B cell (primary cell): ENCODE measurements around the gene PLCG1. TPM values are rescaled to one million over a fixed set of nuclear protein-coding genes. Genes with fewer than 3 reads are reported as not detected.

Experiments used
- ATAC-seq: fragments of 200-7000 bp; cut with Tn5 transposase; one replicate; pipeline ENCODE4 v1.10.0; 2021; ENCODE audit warnings: low read depth, mild to moderate bottlenecking, moderate number of reproducible peaks, moderate library complexity
- CTCF ChIA-PET: fragments of 350-600 bp; sonication (Branson Sonifier 250); formaldehyde crosslinking; loops from one replicate; lab custom pipeline; 2021; ENCODE audit warnings: antibody characterized with exemption, inconsistent platforms; lab: Charles Lee
- POLR2A ChIA-PET: fragments of 350-600 bp; sonication (Branson Sonifier 250); formaldehyde crosslinking; loops from one replicate; lab custom pipeline; 2021; ENCODE audit warnings: antibody characterized with exemption; lab: Charles Lee
- DNase-seq: peaks from one replicate; pipeline ENCODE4 v3.0.0; 2013
- H2AFZ ChIP-seq: 2 replicates; pipeline ENCODE4 v1.6.1; 2012; ENCODE audit warnings: mild to moderate bottlenecking, low read depth, low read length; ENCODE audit not compliant: insufficient read depth, poor library complexity, severe bottlenecking
- H3K27ac ChIP-seq, 2 donors: 1 replicate in 1 of 2; 2 replicates in 1 of 2; pipeline ENCODE4 v1.5.1; 2012 to 2013; ENCODE audit warnings: low read length in 2 of 2, mild to moderate bottlenecking in 2 of 2, moderate library complexity in 1 of 2
- H3K27me3 ChIP-seq, 4 experiments: fragments of 200-600 bp in 1 of 4; sonication (generic) in 1 of 4; replicated peaks in 1 of 4; 1 replicate in 2 of 4; 2 replicates in 2 of 4; pipeline versions ENCODE4 v1.6.1 to v1.7.0; 2013 to 2016; ENCODE audit warnings: low read length in 3 of 4, mild to moderate bottlenecking in 2 of 4, mixed read lengths in 1 of 4, moderate library complexity in 1 of 4; ENCODE audit not compliant: insufficient read depth in 4 of 4, control insufficient read depth in 3 of 4; ENCODE audit errors: control extremely low read depth in 1 of 4
- H3K36me3 ChIP-seq, 2 experiments: replicated peaks in 1 of 2; 1 replicate in 1 of 2; 2 replicates in 1 of 2; pipeline versions ENCODE4 v1.6.1 to v1.7.1; 2013; ENCODE audit warnings: low read length in 1 of 2; ENCODE audit not compliant: insufficient read depth in 2 of 2, control insufficient read depth in 1 of 2; ENCODE audit errors: control extremely low read depth in 1 of 2, extremely low read depth in 1 of 2
- H3K4me1 ChIP-seq, 2 donors: fragments of 200-600 bp in 1 of 2; sonication (generic) in 1 of 2; 1 replicate in 1 of 2; 2 replicates in 1 of 2; pipeline versions ENCODE4 v1.5.1 to v1.6.1; 2013 to 2017; ENCODE audit warnings: low read length in 2 of 2; ENCODE audit not compliant: control insufficient read depth in 2 of 2, insufficient read depth in 2 of 2
- H3K4me2 ChIP-seq: replicated peaks from 2 replicates; pipeline ENCODE3; 2012; ENCODE audit warnings: mild to moderate bottlenecking, low read depth, low read length; ENCODE audit not compliant: poor library complexity, severe bottlenecking
- H3K4me3 ChIP-seq, 5 experiments: fragments of 200-600 bp in 1 of 5; sonication (generic) in 1 of 5; 1 replicate in 3 of 5; 2 replicates in 2 of 5; pipeline versions ENCODE4 v1.5.1 to v1.7.0; 2011 to 2016; ENCODE audit warnings: low read length in 4 of 5, mild to moderate bottlenecking in 4 of 5, low read depth in 2 of 5, control low read depth in 1 of 5, moderate library complexity in 1 of 5; ENCODE audit not compliant: insufficient read depth in 1 of 5; ENCODE audit errors: control extremely low read depth in 1 of 5, extremely low read depth in 1 of 5
- H3K79me2 ChIP-seq: fragments of 200-600 bp; sonication (generic); one replicate; pipeline ENCODE4 v1.6.0; 2016; ENCODE audit warnings: low read length; ENCODE audit not compliant: control insufficient read depth, insufficient read depth
- H3K9ac ChIP-seq: fragments of 200-600 bp; sonication (generic); 2 replicates; pipeline ENCODE4 v1.6.1; 2017; ENCODE audit warnings: mild to moderate bottlenecking, low read length, moderate library complexity
- H3K9me3 ChIP-seq, 3 donors: one replicate each; pipeline versions ENCODE4 v1.6.1 to v1.7.1; 2013; ENCODE audit warnings: low read length in 2 of 3; ENCODE audit not compliant: control insufficient read depth in 2 of 3, insufficient read depth in 1 of 3; ENCODE audit errors: control extremely low read depth in 1 of 3
- H4K20me1 ChIP-seq: 2 replicates; pipeline ENCODE4 v1.6.0; 2012; ENCODE audit warnings: mild to moderate bottlenecking, low read length; ENCODE audit not compliant: insufficient read depth, control insufficient read depth, poor library complexity, severe bottlenecking
- H3K27ac Mint-ChIP-seq: one replicate; pipeline ENCODE4 v1.8.0; 2021; ENCODE audit warnings: mixed read lengths
- H3K27me3 Mint-ChIP-seq: one replicate; pipeline ENCODE4 v1.8.0; 2021; ENCODE audit warnings: mixed read lengths
- H3K4me1 Mint-ChIP-seq: one replicate; pipeline ENCODE4 v1.8.0; 2021; ENCODE audit warnings: mixed read lengths
- H3K4me3 Mint-ChIP-seq: one replicate; pipeline ENCODE4 v1.8.0; 2021; ENCODE audit warnings: mixed read lengths
- H3K9me3 Mint-ChIP-seq: one replicate; pipeline ENCODE4 v1.8.0; 2022; ENCODE audit warnings: mixed read lengths; ENCODE audit not compliant: insufficient read depth
- EZH2 ChIP-seq: IDR thresholded peaks from 2 replicates; pipeline ENCODE4 v1.6.1; 2012; ENCODE audit warnings: borderline replicate concordance, low read depth, mild to moderate bottlenecking, moderate library complexity, low read length; ENCODE audit not compliant: insufficient read depth, poor library complexity, severe bottlenecking
- WGBS: methylation state at CpG from one replicate; pipeline ENCODE4 v1.1.5; 2013; ENCODE audit warnings: missing lambda C conversion rate; ENCODE audit not compliant: insufficient coverage; 5-methylcytosine and 5-hydroxymethylcytosine counted together
- intact Hi-C: fragments of 100-400 bp; cut with micrococcal nuclease; formaldehyde crosslinking; loops from one replicate; pipeline ENCODE4 v1.10.0; 2022
- polyA plus RNA-seq: library from polyadenylated mRNA; depleted of rRNA; stranded (reverse); fragments of >200 nt; gene quantifications from 2 replicates; pipeline ENCODE4 v1.2.3, GENCODE V29; 2012
- total RNA-seq, 2 donors: library from RNA; stranded (reverse); fragments of 120-200 nt in 1 of 2; gene quantifications; 1 replicate in 1 of 2; 2 replicates in 1 of 2; pipeline versions ENCODE4 v1.2.3 to v1.2.4, GENCODE V29; 2013 to 2022
- TF ChIP-seq, protein P1 (sequence below): fragments of 200-600 bp; IDR thresholded peaks from one replicate; pipeline ENCODE4 v1.8.0; 2022; ENCODE audit warnings: antibody characterized with exemption, mild to moderate bottlenecking

The PLCG1 gene
- total and polyA plus RNA-seq, 2 donors (not counting 1 experiment from before 2014, with no cell fraction given) = 98.7 to 101 TPM

DNA sequence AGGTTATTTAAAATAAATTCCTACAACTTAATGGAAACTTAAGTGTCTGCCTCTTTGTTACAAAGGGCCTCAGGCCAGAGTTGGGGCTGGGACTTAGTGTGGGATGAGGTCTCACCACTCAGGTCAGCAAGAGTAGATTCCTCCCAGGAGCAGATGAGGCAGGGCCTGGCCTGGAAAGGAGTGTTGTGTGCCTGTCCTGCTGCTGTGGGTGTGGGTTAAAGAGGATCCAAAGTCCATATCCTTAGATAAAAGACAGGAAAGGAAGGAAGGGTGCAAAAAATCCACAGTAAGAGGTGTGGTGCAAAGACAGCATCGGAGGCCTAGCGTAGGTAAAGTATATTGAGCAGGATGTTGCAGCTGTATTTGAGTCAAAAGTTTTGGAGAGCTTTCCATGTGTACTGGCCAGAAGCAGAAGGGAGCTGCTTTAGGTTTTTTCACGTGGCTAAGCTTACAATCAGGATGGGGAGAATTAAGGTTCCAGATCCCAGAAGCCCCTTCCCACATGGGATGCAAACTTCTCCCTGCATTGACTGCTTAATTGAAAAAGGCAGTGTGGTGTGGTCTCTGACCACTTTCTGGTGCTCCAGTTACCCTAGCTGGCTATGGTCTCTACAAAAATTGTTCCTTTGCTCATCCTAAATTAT lies 12.8 kb upstream of the PLCG1 start:
- Histone ChIP-seq H3K4me2 (no peak overlapping the region), H2AFZ (no peak overlapping the region), H3K4me3 (no peak overlapping the region), H3K79me2 (no peaks in the 10 kb centered on the region), H3K9me3 (no peaks in the 10 kb centered on the region), H3K27me3 (no peaks in the 10 kb centered on the region), H3K36me3 (peaks cover 23 to 46% of the 10 kb centered on the region in 2 experiments), H4K20me1 (no peaks in the 10 kb centered on the region), H3K27ac (no peak overlapping the region), H3K4me1 (no peaks in the 10 kb centered on the region), H3K9ac (no peak overlapping the region)
- Mint-ChIP-seq H3K4me3 (no peak overlapping the region), H3K27ac (peak overlapping the region; percentile 38), H3K9me3 (no peaks in the 10 kb centered on the region), H3K27me3 (no peaks in the 10 kb centered on the region), H3K4me1 (no peaks in the 10 kb centered on the region)
- intact Hi-C loops = no loop called here
- ATAC-seq (no peak), DNase-seq (no peak)
- ChIA-PET CTCF (interaction anchor here (0.8 kb wide), 1 partner anchor 48 kb away, joined by 3 read pairs; no protein-coding TSS in a partner anchor), POLR2A (no interaction called here)
- WGBS = 94% methylated on average over 3 of the region's 3 CpGs
- no peak for TF ChIP-seq EZH2
- TF ChIP-seq, protein P1, sequence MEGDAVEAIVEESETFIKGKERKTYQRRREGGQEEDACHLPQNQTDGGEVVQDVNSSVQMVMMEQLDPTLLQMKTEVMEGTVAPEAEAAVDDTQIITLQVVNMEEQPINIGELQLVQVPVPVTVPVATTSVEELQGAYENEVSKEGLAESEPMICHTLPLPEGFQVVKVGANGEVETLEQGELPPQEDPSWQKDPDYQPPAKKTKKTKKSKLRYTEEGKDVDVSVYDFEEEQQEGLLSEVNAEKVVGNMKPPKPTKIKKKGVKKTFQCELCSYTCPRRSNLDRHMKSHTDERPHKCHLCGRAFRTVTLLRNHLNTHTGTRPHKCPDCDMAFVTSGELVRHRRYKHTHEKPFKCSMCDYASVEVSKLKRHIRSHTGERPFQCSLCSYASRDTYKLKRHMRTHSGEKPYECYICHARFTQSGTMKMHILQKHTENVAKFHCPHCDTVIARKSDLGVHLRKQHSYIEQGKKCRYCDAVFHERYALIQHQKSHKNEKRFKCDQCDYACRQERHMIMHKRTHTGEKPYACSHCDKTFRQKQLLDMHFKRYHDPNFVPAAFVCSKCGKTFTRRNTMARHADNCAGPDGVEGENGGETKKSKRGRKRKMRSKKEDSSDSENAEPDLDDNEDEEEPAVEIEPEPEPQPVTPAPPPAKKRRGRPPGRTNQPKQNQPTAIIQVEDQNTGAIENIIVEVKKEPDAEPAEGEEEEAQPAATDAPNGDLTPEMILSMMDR = no peak

DNA sequence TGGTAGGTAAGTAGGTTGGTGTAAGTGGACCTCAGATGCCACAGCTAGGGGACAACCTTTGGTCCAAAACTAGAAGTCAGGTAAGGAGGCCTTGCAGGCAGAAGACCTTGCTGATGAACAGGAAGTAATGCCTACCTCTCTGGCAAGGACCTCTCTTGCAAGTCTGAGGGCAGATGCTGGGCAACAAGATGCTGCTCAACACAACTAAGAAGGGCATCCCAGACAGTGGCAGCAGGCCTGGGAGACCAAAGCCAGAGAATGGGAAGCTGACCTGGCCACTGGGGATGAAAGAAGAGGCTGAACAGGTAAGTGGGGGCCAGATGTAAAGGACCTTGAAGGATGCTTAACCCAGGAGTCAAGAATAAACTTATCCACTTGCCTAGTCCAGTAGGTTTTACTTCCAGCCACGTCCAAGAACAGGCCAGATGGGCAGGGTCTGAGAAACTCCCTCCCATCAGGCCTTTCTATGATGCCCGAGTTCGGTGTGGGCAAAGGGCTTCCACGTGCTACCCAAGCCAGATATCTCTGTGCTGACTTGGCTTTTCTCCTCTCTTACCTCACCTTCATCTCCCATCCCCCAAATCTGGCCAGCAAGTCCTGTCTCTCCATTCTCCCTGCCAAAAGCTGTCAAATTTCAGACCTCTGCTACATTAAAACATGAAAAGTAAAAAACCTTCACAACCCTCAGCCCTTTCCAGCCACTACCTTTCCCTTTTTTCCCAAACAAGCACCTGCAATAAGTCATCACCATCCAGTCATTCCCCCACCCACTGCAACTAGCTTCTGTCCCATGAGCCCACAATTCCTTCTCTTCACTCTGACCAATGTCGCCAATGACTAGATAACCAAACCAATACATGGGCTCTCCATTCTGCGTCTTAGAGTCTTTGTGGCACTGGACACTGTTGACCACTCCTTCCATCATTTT lies 11.5 kb upstream of the PLCG1 start:
- H3K27me3 Mint-ChIP-seq = no peaks in the 10 kb centered on the region
- Histone ChIP-seq H3K4me1 (no peaks in the 10 kb centered on the region), H3K36me3 (peaks cover 23 to 37% of the 10 kb centered on the region in 2 experiments), H3K4me2 (no peak overlapping the region), H3K9me3 (no peaks in the 10 kb centered on the region), H3K79me2 (no peaks in the 10 kb centered on the region), H3K27me3 (no peaks in the 10 kb centered on the region), H3K27ac (no peak overlapping the region), H3K4me3 (no peak overlapping the region), H4K20me1 (no peaks in the 10 kb centered on the region), H2AFZ (no peak overlapping the region), H3K9ac (no peak overlapping the region)
- TF ChIP-seq, protein P1 = no peak
- no peaks in the 10 kb centered on the region for H3K4me1 Mint-ChIP-seq
- H3K4me3 Mint-ChIP-seq = no peak overlapping the region
- DNase-seq (no peak), ATAC-seq (no peak)
- no peaks in the 10 kb centered on the region for H3K9me3 Mint-ChIP-seq
- no peak overlapping the region for H3K27ac Mint-ChIP-seq
- ChIA-PET CTCF (no interaction called here), POLR2A (no interaction called here)
- intact Hi-C loops = no loop called here
- 95% methylated on average over 6 of the region's 6 CpGs for WGBS
